Skeletal muscle cell (primary cell): ENCODE measurements around the gene SPAG16.

Experiments used
- DNase-seq: peaks from one replicate; pipeline ENCODE4 v3.0.0-alpha.2; 2010; ENCODE audit warnings: low read depth
- H3K4me3 ChIP-seq: 2 replicates; pipeline ENCODE4 v1.5.1; 2011; ENCODE audit warnings: low read depth, mild to moderate bottlenecking, control low read depth, low read length, moderate library complexity

Gene SPAG16

GRCh38 chr2:213752575-213752974 is 468.3 kb downstream of the SPAG16 start:
- no peak overlapping the region for H3K4me3 ChIP-seq
- no peak for DNase-seq

- no peak overlapping the region for H3K4me3 ChIP-seq
- DNase-seq, result no peak
Measured at GRCh38 chr2:213757525-213757924, 473.3 kb downstream of the SPAG16 start.

GRCh38 chr2:213763354-213763753 is 479.1 kb downstream of the SPAG16 start:
- H3K4me3 ChIP-seq, result no peak overlapping the region
- no peak for DNase-seq

- no peak overlapping the region for H3K4me3 ChIP-seq
- DNase-seq, result no peak
Measured at GRCh38 chr2:213763963-213764362, 479.7 kb downstream of the SPAG16 start.

DNA sequence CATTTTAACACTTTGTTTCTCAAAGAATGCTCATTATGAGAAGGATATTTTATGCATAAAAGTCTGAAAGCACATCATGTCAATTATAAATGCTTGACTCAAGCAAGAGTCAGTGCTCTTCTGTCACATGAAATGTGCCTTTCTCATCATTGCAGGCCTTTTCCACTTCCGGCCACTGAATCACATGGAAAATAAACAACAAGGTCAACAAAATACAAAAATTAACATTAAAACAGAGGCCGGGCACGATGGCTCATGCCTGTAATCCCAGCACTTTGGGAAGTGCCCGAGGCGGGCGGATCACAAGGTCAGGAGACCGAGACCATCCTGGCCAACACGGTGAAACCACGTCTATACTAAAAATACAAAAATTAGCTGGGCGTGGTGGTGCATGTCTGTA is 480.6 kb downstream of the SPAG16 start:
- H3K4me3 ChIP-seq, result no peak overlapping the region
- DNase-seq, result no peak

DNA sequence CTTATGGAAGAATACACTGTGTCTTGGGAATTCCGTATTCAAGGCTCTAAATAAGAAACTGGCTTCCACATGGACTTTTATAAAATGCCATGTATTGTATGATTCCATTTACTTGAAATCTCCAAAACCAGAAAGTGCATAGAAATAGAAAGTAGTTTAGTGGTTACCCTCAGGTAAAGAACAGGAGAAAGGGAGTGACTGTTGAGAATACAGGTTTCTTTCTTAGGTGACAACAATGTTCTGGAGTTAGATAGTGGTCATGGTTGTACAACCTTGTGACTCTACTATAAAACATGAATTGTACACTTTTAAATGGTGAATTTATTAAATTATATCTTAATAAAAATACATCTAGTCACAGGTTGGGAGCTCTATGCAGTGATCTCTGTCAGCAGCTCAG is 481.8 kb downstream of the SPAG16 start:
- DNase-seq, result no peak
- no peak overlapping the region for H3K4me3 ChIP-seq

GRCh38 chr2:213766465-213766901 is 482.2 kb downstream of the SPAG16 start:
- no peak for DNase-seq

GRCh38 chr2:213787869-213788268 is 503.6 kb downstream of the SPAG16 start:
- H3K4me3 ChIP-seq, result no peak overlapping the region
- DNase-seq, result no peak

More at GRCh38 chr2:213766465-213766901, 482.2 kb downstream of the SPAG16 start:
- no peak overlapping the region for H3K4me3 ChIP-seq

- no peak overlapping the region for H3K4me3 ChIP-seq
- no peak for DNase-seq
Measured at GRCh38 chr2:213789940-213790339, 505.7 kb downstream of the SPAG16 start.

GRCh38 chr2:213792045-213792444 is 507.8 kb downstream of the SPAG16 start:
- H3K4me3 ChIP-seq, result no peak overlapping the region
- DNase-seq, result no peak

DNA sequence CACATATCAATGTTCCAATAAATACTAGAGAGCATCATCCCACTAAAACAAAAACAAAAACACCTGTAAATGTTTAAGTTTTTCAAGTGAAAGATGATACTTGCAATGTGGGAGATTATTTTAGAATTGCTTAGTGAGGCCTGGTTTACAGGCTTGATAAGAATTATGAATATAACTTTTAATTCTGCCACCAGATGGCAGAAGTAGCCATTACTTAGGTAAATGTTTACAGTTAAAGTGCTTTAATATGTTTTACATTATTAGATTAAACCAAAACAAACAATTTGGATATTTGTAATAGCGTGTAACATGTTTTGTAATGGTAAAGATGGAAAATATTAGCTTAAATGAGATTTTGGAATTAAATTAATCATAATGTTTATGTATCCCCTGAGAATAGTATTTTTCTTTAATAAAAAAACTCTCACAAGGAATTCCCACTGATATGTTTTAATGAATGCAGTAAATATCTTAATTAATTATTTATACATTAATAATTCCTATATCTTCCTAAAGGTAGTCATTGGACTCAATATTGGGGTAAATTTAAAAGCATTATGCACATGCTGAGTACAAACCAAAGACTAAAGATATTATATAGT is 522.0 kb downstream of the SPAG16 start:
- no peak for DNase-seq
- H3K4me3 ChIP-seq, result no peak overlapping the region

- DNase-seq, result no peak
- H3K4me3 ChIP-seq, result no peak overlapping the region
Measured at GRCh38 chr2:213816583-213816982, 532.3 kb downstream of the SPAG16 start.

DNA sequence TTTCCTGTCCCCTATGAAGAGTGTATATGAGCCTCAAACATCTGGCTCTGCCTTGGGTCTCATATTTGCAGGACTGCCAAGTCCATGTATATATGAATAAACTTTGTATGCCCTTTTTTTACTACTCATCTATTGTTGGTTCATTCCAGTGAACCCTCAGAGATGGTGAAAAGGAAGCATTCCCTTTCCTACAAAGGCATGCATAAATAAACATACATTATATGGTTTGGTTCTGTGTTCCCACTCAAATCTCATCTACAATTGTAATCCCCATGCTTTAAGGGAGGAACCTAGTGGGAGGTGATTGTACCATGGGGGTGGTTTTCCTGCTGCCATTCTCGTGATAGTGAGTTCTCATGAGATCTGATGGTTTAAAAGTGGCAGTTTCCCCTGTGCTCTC is 534.2 kb downstream of the SPAG16 start:
- DNase-seq, result peak; percentile 39

DNA sequence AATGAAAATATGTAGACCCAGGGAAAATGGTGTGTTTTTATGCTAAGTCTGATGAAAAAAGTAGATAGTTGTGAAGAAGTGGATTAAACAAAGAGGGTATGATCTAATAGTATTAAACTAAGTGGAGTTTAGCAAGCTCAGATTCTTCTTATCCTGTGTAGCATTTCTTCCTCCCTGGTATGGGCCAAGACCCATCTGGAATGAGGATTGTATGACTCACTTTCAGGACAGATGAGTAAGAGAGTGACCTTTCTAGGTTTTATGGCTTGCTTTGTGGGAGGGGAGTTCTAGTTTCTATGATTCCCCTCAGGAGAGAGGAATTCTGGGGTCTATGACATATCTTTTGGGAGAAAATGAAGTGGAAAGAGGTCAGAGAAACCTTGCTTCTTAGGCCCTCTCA is 550.1 kb downstream of the SPAG16 start:
- H3K4me3 ChIP-seq, result no peak overlapping the region
- peak; percentile 85 for DNase-seq

More for the DNA sequence above, 534.2 kb downstream of the SPAG16 start:
- no peak overlapping the region for H3K4me3 ChIP-seq

- no peak for DNase-seq
Measured at GRCh38 chr2:213834746-213835145, 550.5 kb downstream of the SPAG16 start.

GRCh38 chr2:213846856-213847255 is 562.6 kb downstream of the SPAG16 start:
- H3K4me3 ChIP-seq, result no peak overlapping the region
- peak; percentile 6 for DNase-seq

More at GRCh38 chr2:213834746-213835145, 550.5 kb downstream of the SPAG16 start:
- H3K4me3 ChIP-seq, result no peak overlapping the region

GRCh38 chr2:213847316-213847715 is 563.1 kb downstream of the SPAG16 start:
- DNase-seq, result no peak

GRCh38 chr2:213848631-213849030 is 564.4 kb downstream of the SPAG16 start:
- H3K4me3 ChIP-seq, result no peak overlapping the region
- peak; percentile 71 for DNase-seq

More at GRCh38 chr2:213847316-213847715, 563.1 kb downstream of the SPAG16 start:
- H3K4me3 ChIP-seq, result no peak overlapping the region

- no peak for DNase-seq
- H3K4me3 ChIP-seq, result no peak overlapping the region
Measured at GRCh38 chr2:213861638-213862037, 577.4 kb downstream of the SPAG16 start.

- no peak overlapping the region for H3K4me3 ChIP-seq
- DNase-seq, result no peak
Measured at GRCh38 chr2:213862407-213863076, 578.3 kb downstream of the SPAG16 start.

- H3K4me3 ChIP-seq, result no peak overlapping the region
- no peak for DNase-seq
Measured at GRCh38 chr2:213863541-213863940, 579.3 kb downstream of the SPAG16 start.
